Osteoblast (primary cell): ENCODE measurements around the gene LOXL4. TPM values are rescaled to one million over a fixed set of nuclear protein-coding genes. Genes with fewer than 3 reads are reported as not detected.

Experiments used
- DNase-seq: peaks from one replicate; pipeline ENCODE4 v3.0.0; 2011; ENCODE audit warnings: low spot score, mixed read lengths; ENCODE audit not compliant: insufficient read length; ENCODE audit errors: missing footprints
- H2AFZ ChIP-seq: 2 replicates; pipeline ENCODE4 v1.6.0; 2011; ENCODE audit warnings: mild to moderate bottlenecking, low read length
- H3K27ac ChIP-seq: 2 replicates; pipeline ENCODE4 v1.5.1; 2011; ENCODE audit warnings: mild to moderate bottlenecking, low read depth, low read length, moderate library complexity
- H3K27me3 ChIP-seq: 2 replicates; pipeline ENCODE4 v1.6.0; 2012; ENCODE audit warnings: mild to moderate bottlenecking, control low read depth, inconsistent platforms, low read length, moderate library complexity; ENCODE audit not compliant: insufficient read depth
- H3K36me3 ChIP-seq: 2 replicates; pipeline ENCODE4 v1.5.1; 2011; ENCODE audit warnings: mild to moderate bottlenecking, low read length, control low read depth, moderate library complexity; ENCODE audit not compliant: insufficient read depth
- H3K4me1 ChIP-seq: 2 replicates; pipeline ENCODE4 v1.5.1; 2011; ENCODE audit warnings: mild to moderate bottlenecking, low read length, control low read depth, moderate library complexity; ENCODE audit not compliant: insufficient read depth
- H3K4me2 ChIP-seq: 2 replicates; pipeline ENCODE4 v1.6.0; 2011; ENCODE audit warnings: mild to moderate bottlenecking, low read length; ENCODE audit not compliant: insufficient read depth
- H3K4me3 ChIP-seq: fragments of 200-600 bp; sonication (generic); 3 replicates; pipeline ENCODE4 v1.5.1; 2012; ENCODE audit warnings: mild to moderate bottlenecking, low read length, inconsistent platforms; ENCODE audit not compliant: insufficient read depth
- H3K79me2 ChIP-seq: 2 replicates; pipeline ENCODE4 v1.6.0; 2012; ENCODE audit warnings: mild to moderate bottlenecking, low read length, control low read depth, inconsistent platforms; ENCODE audit not compliant: insufficient read depth
- H3K9me3 ChIP-seq: 2 replicates; pipeline ENCODE4 v1.5.1; 2011; ENCODE audit warnings: low read depth, low read length, control low read depth
- H4K20me1 ChIP-seq: 2 replicates; pipeline ENCODE4 v1.6.0; 2012; ENCODE audit warnings: mild to moderate bottlenecking, low read length, control low read depth; ENCODE audit not compliant: insufficient read depth
- CTCF ChIP-seq: IDR thresholded peaks from 2 replicates; pipeline ENCODE4 v1.5.1; 2011; ENCODE audit warnings: mild to moderate bottlenecking, low read depth, low read length, moderate library complexity; ENCODE audit errors: extremely low read depth
- total RNA-seq: library from RNA; depleted of rRNA; stranded (reverse); fragments of >200 nt; gene quantifications from 2 replicates; pipeline ENCODE4 v1.2.3, GENCODE V29; 2012

The LOXL4 gene
- total RNA-seq, 1 donor: 36.6 TPM

- Histone ChIP-seq H3K36me3 (peaks cover 14% of the 10 kb centered on the region), H3K4me1 (peaks cover 33% of the 10 kb centered on the region), H3K27me3 (no peaks in the 10 kb centered on the region), H3K4me2 (peak overlapping the region; percentile 82), H3K79me2 (peaks cover 5% of the 10 kb centered on the region), H3K9me3 (no peaks in the 10 kb centered on the region), H2AFZ (peak overlapping the region; percentile 72), H3K27ac (peak overlapping the region; percentile 52), H3K4me3 (peak overlapping the region; percentile 76), H4K20me1 (peaks cover 7% of the 10 kb centered on the region)
- TF ChIP-seq CTCF: no peak
- peak; percentile 95 for DNase-seq
Measured at GRCh38 chr10:98267069-98267893, 713 bp downstream of the LOXL4 start.

- Histone ChIP-seq H2AFZ (no peak overlapping the region), H3K36me3 (peaks cover 19% of the 10 kb centered on the region), H3K9me3 (no peaks in the 10 kb centered on the region), H3K27me3 (no peaks in the 10 kb centered on the region), H3K4me1 (peaks cover 33% of the 10 kb centered on the region), H3K79me2 (peaks cover 5% of the 10 kb centered on the region), H3K4me2 (peak overlapping the region; percentile 82), H3K4me3 (peak overlapping the region; percentile 76), H4K20me1 (peaks cover 7% of the 10 kb centered on the region), H3K27ac (no peak overlapping the region)
- no peak for TF ChIP-seq CTCF
- DNase-seq: no peak
Measured at GRCh38 chr10:98266647-98267046, 1.3 kb downstream of the LOXL4 start.

- no peak for TF ChIP-seq CTCF
- Histone ChIP-seq H3K27me3 (no peaks in the 10 kb centered on the region), H3K27ac (no peak overlapping the region), H3K4me1 (peaks cover 33% of the 10 kb centered on the region), H3K4me2 (peak overlapping the region; percentile 82), H2AFZ (no peak overlapping the region), H3K36me3 (peaks cover 27% of the 10 kb centered on the region), H3K4me3 (peak overlapping the region; percentile 76), H4K20me1 (peaks cover 10% of the 10 kb centered on the region), H3K9me3 (no peaks in the 10 kb centered on the region), H3K79me2 (peaks cover 5% of the 10 kb centered on the region)
- DNase-seq: no peak
Measured at GRCh38 chr10:98265403-98266378, 2.3 kb downstream of the LOXL4 start.
